ENCODE data around the gene MESP2.

GRCh38 chr15:89761929-89762328 lies 14.2 kb upstream of the MESP2 start:
- no peak for TF ChIP-seq CTCF (IDR thresholded peaks at IDR 0.05; ENCODE audit: low read length)
- TF ChIP-seq EZH2 (IDR thresholded peaks at IDR 0.05; ENCODE audit: borderline replicate concordance, low read length) = no peak

Data from OCI-LY1 (cell line).